GM12865 (cell line): Measurements from ENCODE around the gene SPRED1.
"Not testable (repeated sequence)": the region's sequence is repeated elsewhere in the genome, so short reads cannot be mapped to it uniquely, and the experiment has no call there.

Source experiments
- DNase-seq: peaks from one replicate; pipeline ENCODE4 v3.0.0; 2010; ENCODE audit warnings: low read depth
- H3K4me3 ChIP-seq: 2 replicates; pipeline ENCODE4 v1.5.1; 2011; ENCODE audit warnings: mild to moderate bottlenecking, low read depth, low read length, control low read depth
- TF ChIP-seq, protein P1 (sequence below): IDR thresholded peaks from 2 replicates; pipeline ENCODE4 v1.5.1; 2011; ENCODE audit warnings: low read length, control low read depth, low read depth, inconsistent platforms; ENCODE audit not compliant: insufficient read depth; ENCODE audit errors: missing control alignments

SPRED1 gene

DNA sequence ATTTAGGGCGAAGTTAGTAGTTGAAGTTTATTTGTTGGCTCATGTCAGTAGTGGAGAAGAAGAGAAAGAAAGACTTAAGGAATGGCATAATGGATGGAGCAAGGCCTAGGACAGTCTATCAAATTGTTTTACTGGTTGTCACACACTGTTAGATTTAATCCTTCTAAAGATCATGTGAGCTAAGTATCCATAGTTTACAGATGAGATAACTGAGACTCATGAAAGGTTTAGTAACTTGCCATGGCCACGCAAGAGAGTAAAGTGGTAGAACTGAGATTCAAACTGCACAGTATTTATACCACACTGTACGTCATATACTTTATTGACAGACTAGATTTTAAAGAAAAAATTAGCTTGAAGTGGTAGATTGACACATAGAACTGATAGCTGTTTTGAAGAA, 11.4 kb downstream of the SPRED1 start:
- DNase-seq = no peak
- TF ChIP-seq, protein P1, sequence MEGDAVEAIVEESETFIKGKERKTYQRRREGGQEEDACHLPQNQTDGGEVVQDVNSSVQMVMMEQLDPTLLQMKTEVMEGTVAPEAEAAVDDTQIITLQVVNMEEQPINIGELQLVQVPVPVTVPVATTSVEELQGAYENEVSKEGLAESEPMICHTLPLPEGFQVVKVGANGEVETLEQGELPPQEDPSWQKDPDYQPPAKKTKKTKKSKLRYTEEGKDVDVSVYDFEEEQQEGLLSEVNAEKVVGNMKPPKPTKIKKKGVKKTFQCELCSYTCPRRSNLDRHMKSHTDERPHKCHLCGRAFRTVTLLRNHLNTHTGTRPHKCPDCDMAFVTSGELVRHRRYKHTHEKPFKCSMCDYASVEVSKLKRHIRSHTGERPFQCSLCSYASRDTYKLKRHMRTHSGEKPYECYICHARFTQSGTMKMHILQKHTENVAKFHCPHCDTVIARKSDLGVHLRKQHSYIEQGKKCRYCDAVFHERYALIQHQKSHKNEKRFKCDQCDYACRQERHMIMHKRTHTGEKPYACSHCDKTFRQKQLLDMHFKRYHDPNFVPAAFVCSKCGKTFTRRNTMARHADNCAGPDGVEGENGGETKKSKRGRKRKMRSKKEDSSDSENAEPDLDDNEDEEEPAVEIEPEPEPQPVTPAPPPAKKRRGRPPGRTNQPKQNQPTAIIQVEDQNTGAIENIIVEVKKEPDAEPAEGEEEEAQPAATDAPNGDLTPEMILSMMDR = no peak
- H3K4me3 ChIP-seq = no peak overlapping the region

DNA sequence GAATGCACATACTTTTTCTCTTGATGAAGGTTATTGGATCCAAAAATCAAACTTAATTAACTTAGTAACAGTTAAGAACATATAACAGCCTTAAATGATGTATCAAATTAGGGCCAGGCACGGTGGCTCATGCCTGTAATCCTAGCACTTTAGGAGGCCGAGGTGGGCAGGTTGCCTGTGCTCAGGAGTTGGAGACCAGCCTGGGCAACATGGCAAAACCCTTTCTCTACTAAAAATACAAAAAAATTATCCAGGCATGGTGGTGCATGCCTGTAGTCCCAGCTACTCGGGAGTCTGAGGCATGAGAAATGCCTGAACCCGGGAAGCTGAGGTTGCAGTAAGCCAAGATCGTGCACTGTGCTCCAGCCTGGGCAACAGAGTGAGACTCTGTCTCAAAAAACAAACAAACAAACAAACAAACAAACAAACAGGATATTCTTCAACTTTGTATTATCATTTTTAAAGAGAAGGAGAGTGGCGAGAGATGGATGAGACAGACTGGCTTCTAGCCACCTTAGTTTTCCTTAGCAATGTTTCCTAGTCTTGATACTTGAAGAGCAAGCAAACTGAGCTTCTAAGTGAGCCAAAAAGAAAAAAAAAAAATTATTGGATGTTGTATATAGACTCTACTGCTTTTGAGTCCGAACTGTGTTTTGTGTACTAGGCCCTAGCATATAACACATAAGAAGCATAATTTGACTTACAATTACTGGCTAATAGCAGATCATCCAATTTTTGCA, 13.8 kb downstream of the SPRED1 start:
- H3K4me3 ChIP-seq = no peak overlapping the region
- TF ChIP-seq, protein P1 = no peak
- no peak for DNase-seq

DNA sequence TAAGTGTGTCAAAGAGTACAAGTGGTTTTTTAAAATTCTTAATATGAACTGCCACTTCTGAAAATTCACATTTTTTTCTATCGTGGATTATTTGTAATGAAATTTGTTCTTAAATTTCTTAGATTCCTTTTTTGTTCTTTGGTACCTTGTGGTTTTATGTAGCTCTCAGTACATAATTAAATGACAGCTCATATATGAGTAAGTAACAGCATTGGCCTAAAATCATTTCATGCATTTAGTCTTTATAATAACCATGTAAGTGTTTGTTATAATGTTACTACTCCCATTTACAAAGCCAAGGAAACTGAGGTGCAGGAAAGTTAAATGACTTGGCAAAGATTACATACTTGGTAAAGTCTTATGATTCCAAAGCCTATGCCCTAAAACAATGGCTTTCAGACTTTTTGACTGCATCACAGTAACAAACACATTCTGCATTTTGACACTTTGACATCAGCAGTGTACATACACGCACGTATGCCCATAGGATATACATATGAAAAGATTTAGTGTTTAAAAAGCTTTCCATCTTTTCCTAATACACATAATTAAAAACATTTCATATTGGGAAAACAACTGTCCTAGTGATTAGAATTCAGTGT, 14.9 kb downstream of the SPRED1 start:
- TF ChIP-seq, protein P1 = no peak
- no peak for DNase-seq
- no peak overlapping the region for H3K4me3 ChIP-seq

DNA sequence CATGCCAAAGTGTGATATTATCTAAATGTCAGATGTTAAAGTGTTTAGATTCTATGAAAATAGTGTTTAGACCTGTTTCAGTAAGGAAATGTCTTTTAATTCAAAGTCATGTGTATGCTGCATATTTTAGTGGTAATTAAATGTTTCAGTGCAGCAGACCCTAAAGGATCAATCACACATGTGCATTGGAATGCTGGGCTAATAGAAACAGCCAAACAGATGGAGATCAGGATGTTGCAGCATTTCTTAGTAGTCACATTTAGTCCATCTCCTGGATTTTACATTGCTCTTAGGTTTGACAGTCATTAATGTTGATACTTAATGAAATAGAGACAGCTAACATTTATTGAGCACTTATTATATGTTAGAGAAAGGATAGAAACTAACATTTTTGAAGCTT, 18.5 kb downstream of the SPRED1 start:
- TF ChIP-seq, protein P1 = no peak
- no peak for DNase-seq
- H3K4me3 ChIP-seq = no peak overlapping the region

DNA sequence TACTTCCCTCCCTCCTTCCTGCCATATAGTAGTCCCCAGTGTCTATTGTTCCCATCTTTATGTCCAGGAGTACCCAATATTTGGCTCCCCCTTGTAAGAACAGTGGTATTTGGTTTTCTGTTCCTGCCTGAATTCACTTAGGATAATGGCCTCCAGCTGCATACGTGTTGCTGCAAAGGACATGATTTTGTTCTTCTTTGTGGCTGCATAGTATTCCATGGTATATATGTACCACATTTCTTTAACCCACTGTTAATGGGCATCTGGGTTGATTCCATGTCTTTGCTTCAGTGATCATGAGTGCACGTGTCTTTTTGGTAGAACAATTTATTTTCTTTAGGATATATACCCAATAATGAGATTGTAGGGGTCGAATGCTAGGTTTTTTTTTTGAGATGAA, 19.3 kb downstream of the SPRED1 start:
- no peak for DNase-seq
- no peak overlapping the region for H3K4me3 ChIP-seq
- TF ChIP-seq, protein P1 = no peak

DNA sequence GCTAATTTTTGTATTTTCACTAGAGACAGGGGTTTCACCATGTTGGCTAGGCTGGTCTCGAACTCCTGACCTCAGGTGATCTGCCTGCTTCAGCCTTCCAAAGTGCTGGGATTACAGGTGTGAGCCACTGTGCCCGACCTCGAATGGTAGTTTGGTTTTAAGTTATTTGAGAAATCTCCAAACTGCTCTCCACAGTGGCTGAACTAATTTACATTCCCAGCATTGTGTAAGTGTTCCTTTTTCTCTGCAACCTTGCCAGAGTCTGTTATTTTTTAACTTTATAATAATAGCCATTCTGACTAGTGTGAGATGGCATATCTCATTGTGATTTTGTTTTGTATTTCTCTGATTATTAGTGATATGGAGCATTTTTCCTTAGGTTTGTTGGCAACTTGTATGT, 19.8 kb downstream of the SPRED1 start:
- DNase-seq = not testable (repeated sequence)

DNA sequence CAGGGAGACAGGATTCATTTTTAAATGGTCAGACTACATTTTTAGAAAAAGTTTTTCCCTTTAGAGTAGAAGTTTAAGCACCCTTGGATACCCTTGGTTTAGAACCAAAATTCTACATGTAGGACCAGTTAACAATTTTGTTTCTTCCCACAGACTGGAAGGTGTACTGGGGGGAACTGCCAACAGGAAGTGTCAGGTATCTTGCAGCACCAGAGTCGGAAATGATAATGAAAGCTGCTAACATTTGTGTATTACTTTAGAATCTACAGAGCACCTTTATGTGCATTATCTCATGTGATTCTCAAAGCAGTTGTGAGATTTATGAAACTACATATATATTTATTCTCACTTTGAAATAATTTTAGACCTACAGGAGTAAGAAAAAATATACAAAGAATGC, 21.5 kb downstream of the SPRED1 start:
- DNase-seq = no peak
- no peak overlapping the region for H3K4me3 ChIP-seq
- TF ChIP-seq, protein P1 = no peak

More for the DNA sequence above, 19.8 kb downstream of the SPRED1 start:
- H3K4me3 ChIP-seq = not testable (repeated sequence)
